NCI-H1417 treated with DMSO at 0.1 percent for 48 hours (cell line): Measurements from ENCODE around the gene THOC6.
"Not testable (repeated sequence)": the region's sequence is repeated elsewhere in the genome, so short reads cannot be mapped to it uniquely, and the experiment has no call there.

Experiments used
- DNase-seq: peaks from one replicate; lab custom pipeline; 2025; lab: John Stamatoyannopoulos, UW

THOC6 gene

GRCh38 chr16:3030222-3031212, 6.7 kb downstream of the THOC6 start:
- no peak for DNase-seq

GRCh38 chr16:3032624-3033023, 8.8 kb downstream of the THOC6 start:
- no peak for DNase-seq

GRCh38 chr16:3035289-3035971, 11.6 kb downstream of the THOC6 start:
- no peak for DNase-seq

DNA sequence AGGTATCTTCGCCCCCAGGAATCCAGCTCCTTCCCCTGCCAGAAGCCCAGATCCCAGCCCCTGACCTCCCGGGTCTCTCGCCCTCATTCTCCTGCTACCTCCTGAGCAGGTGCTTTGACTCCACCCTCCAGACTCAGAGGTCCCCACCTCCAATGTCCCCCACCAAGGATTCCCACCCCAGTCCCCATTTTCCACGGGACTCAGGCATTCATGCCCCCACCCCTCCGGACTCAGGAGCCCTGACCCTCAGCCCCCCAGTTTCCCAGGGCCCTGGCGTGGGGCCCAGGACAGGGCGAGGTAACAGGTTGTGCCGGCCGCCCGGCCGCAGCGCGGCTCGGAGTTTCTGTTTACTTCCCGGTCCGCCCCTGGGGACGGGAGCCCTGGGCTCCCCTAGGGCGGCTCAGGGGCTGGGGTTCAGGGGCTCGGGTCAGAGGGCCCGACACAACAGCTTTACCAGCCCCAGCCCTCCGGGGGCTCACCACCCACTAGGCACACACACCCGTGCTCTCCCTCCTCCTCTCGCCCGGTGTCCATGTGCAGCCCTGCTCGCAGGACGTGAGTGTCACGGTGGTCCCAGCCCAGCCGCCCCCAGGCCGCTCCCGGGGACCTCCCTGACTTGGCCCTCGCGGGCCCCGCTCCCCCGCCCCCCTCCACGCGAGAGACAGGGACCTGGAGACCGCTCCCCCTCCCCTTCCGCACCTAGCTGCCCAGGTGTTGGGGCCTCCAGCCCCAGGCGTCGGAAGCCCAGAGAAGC, 12.3 kb downstream of the THOC6 start:
- no peak for DNase-seq

DNA sequence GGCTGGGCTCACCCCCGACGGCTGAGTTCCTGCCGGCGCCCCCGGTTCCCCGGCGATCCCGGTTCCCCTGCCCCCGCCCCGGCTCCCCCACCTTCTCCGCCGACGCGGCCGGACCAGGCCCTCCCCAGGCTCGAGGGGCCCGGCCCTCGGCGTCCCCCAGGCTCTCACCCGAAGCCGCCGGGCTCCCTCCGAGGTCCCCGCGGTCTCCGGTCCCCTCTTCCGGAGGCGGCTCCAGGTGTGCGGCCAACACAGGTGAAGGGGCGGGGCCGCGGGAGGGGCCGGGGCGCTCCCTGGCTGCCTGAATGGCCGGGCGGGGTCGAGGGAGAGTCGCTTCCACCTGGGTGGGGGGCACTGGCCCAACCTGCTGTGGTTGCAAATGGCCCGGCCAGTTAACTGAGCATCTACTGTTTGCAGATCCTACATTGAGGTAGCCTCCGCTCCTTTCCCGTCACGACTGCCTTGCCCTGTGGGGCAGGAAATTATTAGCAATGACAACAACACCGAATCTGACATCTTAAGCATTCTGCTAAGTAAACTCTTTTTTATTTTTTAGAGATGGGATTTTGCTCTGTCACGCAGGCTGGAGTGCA, 13.0 kb downstream of the THOC6 start, which contains the start of gene BICDL2:
Gene BICDL2 (minus strand): TSS at position 219 of the 590 bp plus-strand sequence. CDS start 1,448 bp downstream, outside the sequence.
- DNase-seq: no peak

GRCh38 chr16:3038256-3038655, 14.4 kb downstream of the THOC6 start:
- DNase-seq: no peak

DNA sequence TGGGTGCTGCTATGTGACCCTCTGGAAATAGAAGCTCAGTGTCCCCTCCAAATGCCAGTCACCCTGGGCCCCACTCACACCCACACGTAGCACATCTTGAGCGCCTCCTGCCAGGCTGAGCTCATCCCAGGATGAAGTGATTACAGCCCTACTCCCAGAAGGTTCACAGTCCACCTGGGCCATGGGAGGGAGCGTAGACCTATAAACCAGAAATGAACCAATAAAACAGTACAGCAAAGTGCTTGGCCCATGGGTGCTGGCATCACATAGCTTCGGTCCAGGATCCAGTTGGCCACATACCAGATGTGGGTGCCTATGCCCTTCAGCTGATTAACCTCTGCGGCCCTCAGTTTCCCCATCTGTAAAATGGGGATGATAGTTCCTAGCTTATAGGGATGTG, 15.1 kb downstream of the THOC6 start:
- DNase-seq: no peak

- DNase-seq: no peak
These were observed 18.5 kb downstream of the THOC6 start for GRCh38 chr16:3042376-3042775.

DNA sequence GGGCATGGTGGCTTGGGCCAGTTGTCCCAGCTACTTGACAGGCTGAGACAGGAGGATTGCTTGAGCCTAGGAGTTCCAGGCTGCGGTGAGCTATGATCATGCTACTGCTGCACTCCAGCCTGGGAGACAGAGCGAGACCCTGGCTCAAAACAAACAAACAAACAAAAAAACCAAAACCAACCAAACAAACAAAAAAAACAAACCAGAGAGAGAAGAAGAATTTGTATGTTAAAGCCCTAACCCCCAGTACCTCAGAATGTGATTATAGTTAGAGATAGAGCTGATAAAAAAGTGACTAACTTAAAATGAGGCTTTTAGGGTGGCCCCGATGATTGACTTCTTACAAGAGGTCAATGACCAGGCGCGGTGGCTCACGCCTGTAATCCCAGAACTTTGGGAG, 20.9 kb downstream of the THOC6 start:
- no peak for DNase-seq

GRCh38 chr16:3045758-3046640, 22.2 kb downstream of the THOC6 start, which contains the start of gene MMP25:
Gene MMP25 (plus strand): TSS chr16:3046561. CDS start chr16:3046918, 357 bp downstream.
- no peak for DNase-seq

DNA sequence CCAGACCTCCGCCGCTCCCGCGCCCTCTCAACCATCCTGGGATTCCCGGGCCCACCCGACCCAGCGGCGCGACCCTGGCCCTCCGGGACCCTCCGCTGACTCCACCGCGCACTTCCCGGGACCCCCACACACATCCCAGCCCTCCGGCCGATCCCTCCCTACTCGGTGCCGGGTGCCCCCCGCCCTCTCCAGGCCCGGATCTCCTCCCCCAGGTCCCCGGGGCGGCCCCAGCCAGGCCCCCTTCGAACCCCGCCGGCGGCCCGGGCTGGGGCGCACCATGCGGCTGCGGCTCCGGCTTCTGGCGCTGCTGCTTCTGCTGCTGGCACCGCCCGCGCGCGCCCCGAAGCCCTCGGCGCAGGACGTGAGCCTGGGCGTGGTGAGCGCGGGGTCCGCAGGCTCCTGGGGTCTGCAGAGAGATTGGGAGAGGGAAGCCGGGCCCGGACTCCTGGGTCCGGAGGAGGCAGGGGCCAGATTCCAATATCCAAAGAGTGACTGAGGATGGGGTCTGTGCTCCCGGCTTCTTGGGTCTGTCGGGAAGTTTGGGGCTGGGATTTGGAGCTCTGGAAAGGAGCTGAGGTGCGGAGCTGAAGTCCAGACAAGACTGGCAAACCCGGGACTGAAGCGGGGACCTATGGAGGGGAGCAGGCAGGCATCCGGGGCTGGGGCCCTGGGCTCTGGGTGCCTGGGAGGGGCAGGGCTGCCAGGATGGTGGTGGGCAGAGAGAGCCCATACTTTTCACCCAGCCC, 23.0 kb downstream of the THOC6 start:
- no peak for DNase-seq

DNA sequence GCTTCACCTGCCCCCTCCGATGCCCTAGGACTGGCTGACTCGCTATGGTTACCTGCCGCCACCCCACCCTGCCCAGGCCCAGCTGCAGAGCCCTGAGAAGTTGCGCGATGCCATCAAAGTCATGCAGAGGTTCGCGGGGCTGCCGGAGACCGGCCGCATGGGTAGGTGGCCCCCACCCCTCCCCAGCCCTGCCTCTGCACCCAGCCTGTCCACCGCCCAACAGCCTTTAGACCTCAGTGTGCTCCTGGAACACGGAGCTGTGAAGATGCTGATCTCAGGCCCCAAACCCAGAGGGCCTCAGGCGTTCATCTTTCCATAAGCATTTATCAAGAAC, 23.5 kb downstream of the THOC6 start:
- DNase-seq: no peak

DNA sequence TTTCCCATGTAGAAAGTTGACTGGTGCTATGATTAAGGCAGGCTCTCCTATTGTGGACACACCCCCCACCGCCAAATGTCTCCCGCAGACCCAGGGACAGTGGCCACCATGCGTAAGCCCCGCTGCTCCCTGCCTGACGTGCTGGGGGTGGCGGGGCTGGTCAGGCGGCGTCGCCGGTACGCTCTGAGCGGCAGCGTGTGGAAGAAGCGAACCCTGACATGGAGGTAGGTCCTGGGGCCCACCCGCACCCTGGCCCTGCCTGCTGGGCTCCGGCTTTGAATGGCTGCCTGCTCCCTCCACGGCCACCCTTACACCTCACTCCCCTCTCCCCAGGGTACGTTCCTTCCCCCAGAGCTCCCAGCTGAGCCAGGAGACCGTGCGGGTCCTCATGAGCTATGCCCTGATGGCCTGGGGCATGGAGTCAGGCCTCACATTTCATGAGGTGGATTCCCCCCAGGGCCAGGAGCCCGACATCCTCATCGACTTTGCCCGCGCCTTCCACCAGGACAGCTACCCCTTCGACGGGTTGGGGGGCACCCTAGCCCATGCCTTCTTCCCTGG, 26.2 kb downstream of the THOC6 start:
- no peak for DNase-seq

- DNase-seq: no peak
These were observed 26.7 kb downstream of the THOC6 start for GRCh38 chr16:3050487-3050886.

DNA sequence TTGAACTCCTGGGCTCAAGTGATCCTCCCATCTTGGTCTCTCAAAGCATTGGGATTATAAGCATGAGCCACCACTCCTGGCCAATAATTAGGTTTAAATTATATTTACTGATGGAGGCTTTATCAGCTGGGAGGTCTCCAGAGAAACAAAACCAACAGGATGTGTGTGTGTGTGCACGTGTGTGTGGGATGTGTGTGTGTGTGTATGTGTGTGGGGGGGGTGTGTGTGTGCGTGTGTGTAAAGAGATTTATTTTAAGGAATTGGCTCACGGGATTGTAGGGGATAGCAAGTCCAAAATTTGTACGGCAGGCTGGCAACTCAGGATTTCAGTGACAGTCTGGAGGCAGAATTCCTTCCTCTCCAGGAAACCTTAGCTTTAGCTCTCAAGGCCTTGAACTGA, 27.2 kb downstream of the THOC6 start:
- DNase-seq: no peak

DNA sequence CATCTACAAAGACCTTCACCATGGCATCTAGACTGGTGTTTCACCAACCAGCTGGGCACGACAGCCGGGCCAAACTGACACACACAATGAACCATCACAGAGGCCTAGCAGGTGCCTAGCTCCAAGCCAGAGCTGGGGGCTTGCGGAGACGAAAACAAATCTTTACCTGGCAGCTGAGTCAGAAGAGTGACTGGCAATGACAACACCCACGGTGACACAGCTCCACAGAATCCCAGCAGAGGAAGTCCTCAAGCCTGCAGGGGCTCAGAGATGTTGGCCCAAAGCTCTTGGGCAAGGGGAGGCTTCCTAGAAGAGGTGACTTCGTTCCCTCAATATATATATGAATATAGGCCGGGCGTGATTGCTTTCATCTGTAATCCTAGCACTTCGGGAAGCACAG, 27.7 kb downstream of the THOC6 start:
- no peak for DNase-seq

- DNase-seq: not testable (repeated sequence)
These were observed 28.9 kb downstream of the THOC6 start for GRCh38 chr16:3052571-3053329.

- DNase-seq: not testable (repeated sequence)
These were observed 29.5 kb downstream of the THOC6 start for GRCh38 chr16:3053330-3053710.
